DMS 273 treated with DMSO at 0.1 percent for 48 hours (cell line): Measurements from ENCODE around the gene KIF15.

Experiments used
- DNase-seq: peaks from one replicate; lab custom pipeline; 2025; lab: John Stamatoyannopoulos, UW

The KIF15 gene

DNA sequence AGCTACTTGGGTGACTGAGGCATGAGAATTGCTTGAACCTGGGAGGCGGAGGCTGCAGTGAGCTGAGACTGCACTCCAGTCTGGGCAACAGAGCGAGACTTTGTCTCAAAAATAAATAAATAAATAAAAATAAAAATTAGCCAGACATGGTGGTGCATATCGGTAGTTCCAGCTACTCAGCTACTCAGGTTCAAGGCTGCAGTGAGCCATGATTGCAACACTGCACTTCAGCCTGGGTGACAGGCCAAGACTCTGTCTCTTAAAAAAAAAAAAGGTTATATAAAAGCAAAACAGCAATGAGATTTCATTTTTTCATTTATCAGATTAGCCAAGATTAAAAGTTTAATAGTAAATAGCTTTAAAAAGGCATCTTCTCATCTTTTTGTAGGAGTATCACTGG lies 115.7 kb downstream of the KIF15 start:
- no peak for DNase-seq

GRCh38 chr3:44880284-44880683 lies 118.7 kb downstream of the KIF15 start:
- DNase-seq: no peak

DNA sequence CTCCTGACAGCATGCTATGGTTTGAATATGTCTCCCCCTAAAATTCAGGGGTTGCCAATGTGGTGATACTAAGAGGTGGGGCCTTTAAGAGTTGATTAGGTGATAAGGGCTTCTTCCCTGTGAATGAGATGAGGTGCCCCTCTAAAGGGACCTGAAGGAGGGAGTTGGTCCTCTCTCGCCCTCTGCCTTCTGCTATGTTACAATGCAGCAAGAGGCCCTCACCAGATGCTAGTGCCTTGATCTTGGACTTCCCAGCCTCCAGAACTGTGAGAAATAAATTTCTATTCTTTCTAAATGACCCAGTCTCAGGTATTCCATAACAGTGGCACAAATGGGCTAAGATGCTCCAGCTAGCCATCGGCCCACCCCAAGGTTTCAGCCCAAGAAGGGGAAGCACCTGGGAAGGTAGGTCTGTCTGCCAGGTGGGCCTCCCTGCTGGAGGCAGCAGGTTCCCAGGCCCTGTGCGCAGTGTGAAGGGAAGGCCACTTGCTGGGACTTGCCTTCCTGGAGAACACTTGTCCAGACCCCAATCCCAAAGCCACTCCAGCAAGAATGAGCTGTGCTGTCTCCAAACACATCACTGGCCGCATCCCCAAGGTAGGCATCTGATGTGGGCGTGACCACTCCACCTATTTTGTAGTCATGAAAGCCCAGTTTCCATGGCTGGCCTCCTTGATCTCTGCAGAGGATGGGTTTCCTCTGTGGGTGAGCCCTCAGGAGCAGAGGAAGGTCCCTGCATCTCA lies 121.8 kb downstream of the KIF15 start:
- no peak for DNase-seq

DNA sequence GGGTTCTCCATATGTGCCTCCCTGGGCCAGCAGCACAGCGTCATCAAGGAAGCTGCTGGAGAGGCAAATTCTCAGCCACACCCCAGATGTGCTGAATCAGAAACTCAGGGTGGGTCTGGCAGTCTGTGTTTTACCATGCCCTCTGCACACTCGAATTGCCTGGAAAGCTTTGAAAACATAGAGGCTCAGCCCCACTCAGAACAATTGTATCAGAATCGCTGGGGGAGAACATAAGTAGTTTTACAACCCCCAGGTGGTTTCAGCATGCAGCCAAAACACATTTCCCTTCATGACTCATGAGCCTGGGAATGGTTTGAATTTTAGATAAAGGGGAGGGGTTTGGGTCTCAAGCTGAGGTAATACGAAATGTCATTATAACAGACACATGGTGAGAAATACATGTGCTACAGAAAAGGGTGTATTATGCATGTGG lies 122.4 kb downstream of the KIF15 start:
- peak; percentile 7 for DNase-seq

GRCh38 chr3:44885618-44886017 lies 124.0 kb downstream of the KIF15 start:
- no peak for DNase-seq

DNA sequence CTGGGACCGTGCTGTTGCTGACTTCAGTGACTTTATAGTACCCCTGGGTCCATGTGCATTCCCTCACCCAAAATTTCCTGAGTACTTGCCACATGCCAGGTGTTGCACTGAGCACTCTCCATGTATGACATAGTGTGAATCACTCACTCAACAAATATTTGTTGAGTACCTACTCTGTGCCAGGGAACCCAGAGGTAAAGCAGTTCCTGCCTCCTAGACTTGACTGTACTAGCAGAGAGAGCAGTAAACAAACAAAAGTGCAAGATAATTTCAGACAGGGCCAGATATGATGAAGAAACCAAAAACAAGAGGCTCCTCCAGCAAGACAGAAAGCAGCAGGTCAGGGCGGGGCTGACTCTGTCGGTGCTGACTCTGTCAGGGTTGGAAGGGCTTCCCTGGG lies 125.0 kb downstream of the KIF15 start:
- DNase-seq: no peak

GRCh38 chr3:44887101-44887500 lies 125.5 kb downstream of the KIF15 start:
- DNase-seq: no peak

DNA sequence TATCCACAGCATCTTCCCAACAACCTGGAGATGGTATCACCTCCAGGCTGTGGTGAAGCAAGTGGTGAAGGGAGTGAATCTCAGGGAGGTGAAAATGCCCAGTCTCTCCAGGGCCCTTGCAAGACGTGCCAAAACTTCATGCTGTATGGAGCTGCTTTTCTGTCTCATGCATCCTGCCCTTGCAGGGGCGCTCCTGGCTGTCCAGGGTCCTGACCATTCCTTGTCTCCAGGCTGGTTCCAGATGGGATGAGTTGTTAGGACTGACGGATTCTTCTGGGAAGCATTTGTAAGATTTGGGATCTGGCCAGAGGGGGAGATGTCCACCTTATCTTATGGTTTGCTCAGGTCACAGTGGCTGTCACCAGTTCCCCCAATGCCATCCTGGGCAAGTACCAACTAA lies 128.7 kb downstream of the KIF15 start:
- no peak for DNase-seq

DNA sequence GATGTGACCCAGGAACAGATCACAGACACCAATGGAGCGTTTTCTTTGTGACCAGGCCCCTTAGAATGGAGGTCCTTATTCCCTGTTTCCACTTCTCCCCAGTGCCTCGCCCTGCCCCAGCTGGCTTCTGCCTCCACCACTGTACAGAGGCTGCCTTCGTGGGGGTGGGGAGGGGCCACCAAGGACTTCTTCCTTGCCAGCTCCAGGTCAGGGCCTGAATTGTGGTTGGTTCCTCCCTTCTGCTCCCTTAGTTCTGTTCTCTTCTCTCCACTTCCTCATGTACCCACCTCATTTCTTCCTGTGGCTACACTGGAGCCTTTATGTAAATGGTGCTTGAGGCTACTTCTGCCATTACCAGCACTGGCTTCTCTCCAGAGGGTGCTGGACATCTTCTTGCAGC lies 129.3 kb downstream of the KIF15 start:
- DNase-seq: no peak

DNA sequence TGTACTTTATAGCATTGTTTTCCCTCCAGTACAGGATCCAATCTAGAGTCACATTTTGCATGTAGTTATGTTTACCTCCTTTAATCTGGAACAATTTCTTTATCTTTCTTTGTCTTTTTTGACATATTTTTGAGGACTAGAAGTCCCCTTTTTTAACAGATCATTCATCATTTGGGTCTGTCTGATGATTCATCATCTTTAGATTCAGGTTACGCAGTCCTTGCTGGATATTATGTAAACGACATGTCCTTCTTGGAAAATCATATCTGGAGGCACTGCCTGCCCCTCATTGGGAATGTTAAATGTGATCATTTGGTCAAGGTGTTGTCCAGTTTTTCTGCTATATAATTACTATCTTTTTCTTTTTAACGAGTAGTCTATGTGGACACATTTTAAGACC lies 131.1 kb downstream of the KIF15 start:
- DNase-seq: no peak

- no peak for DNase-seq
Observed at GRCh38 chr3:44893097-44893496, 131.5 kb downstream of the KIF15 start.

- no peak for DNase-seq
Observed at GRCh38 chr3:44894485-44894884, 132.9 kb downstream of the KIF15 start.

DNA sequence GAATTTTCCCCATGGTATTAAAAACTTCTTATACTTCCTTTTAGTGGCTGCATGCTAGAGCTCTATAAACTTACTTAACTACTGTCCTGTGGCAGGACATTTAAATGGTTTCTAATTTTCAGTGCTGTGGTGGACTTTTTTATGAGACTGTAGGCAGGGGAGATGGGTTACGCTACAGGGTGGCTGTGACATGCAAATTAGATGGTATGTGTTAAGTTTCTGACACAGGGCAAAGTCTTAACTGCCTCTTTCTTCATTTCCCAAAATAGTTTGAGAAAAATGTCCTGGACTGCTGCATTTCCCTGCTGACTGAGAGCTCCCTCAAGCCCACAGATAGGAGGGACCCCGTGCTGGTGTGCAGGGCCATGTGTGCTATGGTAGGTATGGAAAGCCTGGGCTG lies 134.8 kb downstream of the KIF15 start:
- no peak for DNase-seq

DNA sequence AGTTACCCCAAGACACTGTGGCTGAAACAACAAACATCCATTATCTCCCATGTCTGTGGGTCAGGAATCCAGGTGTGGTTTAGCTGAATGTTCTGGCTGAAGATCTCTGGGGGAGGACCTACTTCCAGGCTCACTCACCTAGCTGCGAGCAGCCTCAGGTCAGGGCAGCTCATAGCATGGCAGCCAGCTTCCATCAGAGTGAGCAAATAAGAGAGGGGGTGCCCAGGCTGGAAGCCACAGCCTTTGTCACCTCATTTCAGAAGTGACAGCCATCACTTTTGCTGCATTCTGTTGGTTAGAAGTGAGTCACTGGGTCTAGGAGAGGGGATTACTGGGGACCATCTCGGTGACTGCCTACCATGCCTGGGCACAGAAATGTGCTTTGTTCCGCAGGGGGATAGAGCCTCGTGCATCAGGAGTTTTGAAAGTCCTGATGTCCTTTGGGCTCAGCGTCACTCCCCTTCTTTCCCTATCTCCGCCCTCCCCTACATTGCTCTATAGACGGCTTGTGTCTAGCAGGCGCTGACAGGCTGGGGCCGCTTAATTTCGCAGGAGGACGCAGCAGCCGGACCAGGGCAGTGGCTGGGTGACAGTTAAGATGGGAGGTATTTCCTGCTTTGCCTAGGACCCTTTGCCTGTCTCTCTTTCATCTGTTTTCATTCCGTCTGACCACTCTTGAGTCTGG lies 138.2 kb downstream of the KIF15 start:
- DNase-seq: no peak

DNA sequence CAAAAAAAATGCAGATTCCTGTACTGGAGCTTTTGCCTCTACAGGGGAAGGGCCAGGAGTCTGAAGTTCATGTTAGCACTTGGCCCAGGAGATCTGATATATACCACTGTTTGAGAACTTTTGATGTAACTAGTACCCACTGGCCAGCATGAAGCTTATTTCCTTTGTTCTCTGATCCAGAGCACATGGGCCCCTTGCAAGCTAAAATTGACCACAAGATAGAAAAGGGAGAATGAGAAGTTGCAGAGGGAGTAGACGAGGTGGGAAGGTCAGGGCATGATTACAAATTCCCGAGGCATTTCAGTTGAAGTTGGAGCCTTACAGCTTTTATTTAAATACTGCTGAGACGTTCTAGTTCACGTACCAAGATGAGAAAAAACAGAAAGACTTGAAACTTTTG lies 141.0 kb downstream of the KIF15 start:
- no peak for DNase-seq
